HG03196 (cell line): ENCODE measurements around the gene SRL.
"Not testable (repeated sequence)": the region's sequence is repeated elsewhere in the genome, so short reads cannot be mapped to it uniquely, and the experiment has no call there.

Experiments
- ATAC-seq: cut with Tn5 transposase; IDR thresholded peaks from one replicate; pipeline ENCODE4 v1.9.1; 2021; ENCODE audit not compliant: unreplicated experiment

Gene SRL

GRCh38 chr16:4261557-4262172 lies 19.8 kb upstream of the SRL start:
- no peak for ATAC-seq

- no peak for ATAC-seq
These were observed 18.5 kb upstream of the SRL start for GRCh38 chr16:4260360-4260759.

- ATAC-seq = no peak
These were observed 16.0 kb upstream of the SRL start for GRCh38 chr16:4257646-4258556.

GRCh38 chr16:4253394-4254150 lies 11.7 kb upstream of the SRL start:
- peak; percentile 91 for ATAC-seq

GRCh38 chr16:4253012-4253393 lies 11.1 kb upstream of the SRL start:
- ATAC-seq = not testable (repeated sequence)

GRCh38 chr16:4249530-4250308 lies 7.8 kb upstream of the SRL start:
- ATAC-seq = no peak

GRCh38 chr16:4247460-4247784 lies 5.5 kb upstream of the SRL start:
- ATAC-seq = no peak

GRCh38 chr16:4246777-4247459 lies 5.0 kb upstream of the SRL start:
- ATAC-seq = no peak

- ATAC-seq = no peak
These were observed 3.4 kb upstream of the SRL start for GRCh38 chr16:4245077-4245791.

- ATAC-seq = no peak
These were observed 2.6 kb upstream of the SRL start for GRCh38 chr16:4244254-4245076.

- no peak for ATAC-seq
These were observed 487 bp downstream of the SRL start for GRCh38 chr16:4241258-4241927.

GRCh38 chr16:4240624-4241023 lies 1.3 kb downstream of the SRL start:
- ATAC-seq = no peak

GRCh38 chr16:4239682-4240175 lies 2.2 kb downstream of the SRL start:
- no peak for ATAC-seq

- ATAC-seq = no peak
These were observed 2.9 kb downstream of the SRL start for GRCh38 chr16:4239020-4239419.

- no peak for ATAC-seq
These were observed 8.4 kb downstream of the SRL start for GRCh38 chr16:4233431-4233830.

GRCh38 chr16:4232541-4233386 lies 9.1 kb downstream of the SRL start:
- no peak for ATAC-seq

GRCh38 chr16:4231886-4232285 lies 10.0 kb downstream of the SRL start:
- ATAC-seq = no peak
